Measurements from ENCODE around the gene PSMD8.
"Not testable (repeated sequence)": the region's sequence is repeated elsewhere in the genome, so short reads cannot be mapped to it uniquely, and the experiment has no call there.

Gene PSMD8

GRCh38 chr19:38388349-38389100 lies 14.2 kb downstream of the PSMD8 start, which contains the start of gene SPRED3:
Gene SPRED3 (plus strand): TSS chr19:38388697. CDS start chr19:38390303, 1,606 bp downstream.
- peak; percentile 44 for DNase-seq

GRCh38 chr19:38389101-38389925 lies 14.9 kb downstream of the PSMD8 start:
- DNase-seq = no peak

GRCh38 chr19:38389957-38390924 lies 15.9 kb downstream of the PSMD8 start:
- DNase-seq = no peak

GRCh38 chr19:38391911-38392464 lies 17.6 kb downstream of the PSMD8 start:
- no peak for DNase-seq

DNA sequence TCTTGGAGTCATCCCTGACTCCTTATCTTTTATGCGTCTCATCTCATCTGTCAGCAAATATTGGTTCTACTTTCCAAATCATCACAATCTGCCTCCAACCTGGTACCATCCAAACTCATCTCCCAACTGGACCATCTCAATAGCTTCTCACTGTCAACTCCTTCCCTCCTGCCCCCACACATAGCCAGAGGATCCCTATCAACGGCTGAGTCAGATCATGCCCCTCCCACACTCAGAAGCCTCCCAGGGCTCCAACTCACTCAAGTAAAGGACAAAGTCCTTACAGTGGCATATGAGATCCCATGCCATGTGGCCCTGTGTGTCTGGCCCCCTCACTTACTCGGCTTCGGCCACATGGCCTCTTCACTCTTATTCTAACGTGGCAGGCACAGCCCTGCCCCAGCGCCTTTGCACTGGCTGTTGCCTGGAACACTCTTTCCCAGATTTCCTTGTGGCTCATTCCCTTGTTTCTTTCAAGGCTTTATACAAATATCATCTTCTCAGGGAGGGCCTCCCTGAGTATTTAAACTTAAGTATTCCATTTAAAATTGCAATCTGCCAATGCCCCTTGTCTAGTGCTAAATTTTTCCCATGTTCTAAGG lies 18.4 kb downstream of the PSMD8 start:
- DNase-seq = no peak

GRCh38 chr19:38394488-38394887 lies 20.1 kb downstream of the PSMD8 start:
- no peak for DNase-seq

DNA sequence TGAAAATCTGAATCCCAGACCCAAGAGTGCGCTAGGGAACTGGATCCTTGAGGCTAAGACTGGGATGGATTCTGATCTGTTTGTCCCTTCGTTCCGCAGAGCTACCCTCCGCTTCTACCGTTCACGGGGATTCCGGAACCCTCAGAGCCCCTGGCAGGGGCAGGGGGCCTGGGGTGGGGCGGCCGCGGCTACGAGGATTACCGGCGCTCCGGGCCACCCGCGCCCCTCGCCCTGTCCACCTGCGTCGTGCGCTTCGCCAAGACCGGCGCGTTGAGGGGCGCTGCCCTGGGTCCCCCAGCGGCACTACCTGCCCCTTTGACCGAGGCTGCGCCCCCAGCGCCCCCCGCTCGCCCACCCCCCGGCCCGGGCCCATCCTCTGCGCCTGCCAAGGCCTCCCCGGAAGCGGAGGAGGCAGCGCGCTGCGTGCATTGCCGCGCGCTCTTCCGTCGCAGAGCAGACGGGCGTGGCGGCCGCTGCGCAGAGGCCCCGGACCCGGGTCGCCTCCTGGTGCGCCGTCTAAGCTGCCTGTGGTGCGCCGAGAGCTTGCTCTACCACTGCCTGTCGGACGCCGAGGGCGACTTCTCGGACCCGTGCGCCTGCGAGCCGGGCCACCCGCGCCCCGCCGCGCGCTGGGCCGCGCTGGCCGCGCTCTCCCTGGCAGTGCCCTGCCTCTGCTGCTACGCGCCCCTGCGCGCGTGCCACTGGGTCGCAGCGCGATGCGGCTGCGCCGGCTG lies 21.2 kb downstream of the PSMD8 start:
- no peak for DNase-seq

DNA sequence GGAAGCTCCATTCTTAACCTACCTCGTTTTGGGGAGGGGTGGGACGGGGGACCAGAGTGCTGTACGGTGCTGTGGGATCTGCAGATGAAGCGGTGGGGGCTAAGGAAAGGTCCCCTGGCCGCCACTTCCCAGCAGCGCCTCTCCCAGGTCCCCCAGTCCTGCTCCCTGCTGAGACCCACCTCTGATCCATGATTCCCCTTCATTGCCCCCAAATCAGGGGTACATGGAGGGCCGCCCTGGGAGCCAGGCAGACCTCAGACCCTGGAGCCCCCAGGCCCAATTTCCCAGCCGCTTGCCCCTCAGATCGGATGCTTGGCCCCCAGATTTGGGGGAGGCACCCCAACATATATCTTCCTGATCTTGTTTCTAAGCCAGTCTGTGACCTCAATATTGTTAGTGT lies 24.7 kb downstream of the PSMD8 start:
- no peak for DNase-seq

GRCh38 chr19:38399537-38399936 lies 25.2 kb downstream of the PSMD8 start:
- DNase-seq = no peak

GRCh38 chr19:38400361-38400760 lies 26.0 kb downstream of the PSMD8 start:
- DNase-seq = no peak

- no peak for DNase-seq
These were observed 26.8 kb downstream of the PSMD8 start for GRCh38 chr19:38401148-38401547.

GRCh38 chr19:38402623-38402966 lies 28.2 kb downstream of the PSMD8 start:
- no peak for DNase-seq

GRCh38 chr19:38402967-38403674 lies 28.8 kb downstream of the PSMD8 start, which contains the start of gene FAM98C:
Gene FAM98C (plus strand): TSS chr19:38403093. CDS start chr19:38403154, 61 bp downstream.
- DNase-seq = peak; percentile 95

DNA sequence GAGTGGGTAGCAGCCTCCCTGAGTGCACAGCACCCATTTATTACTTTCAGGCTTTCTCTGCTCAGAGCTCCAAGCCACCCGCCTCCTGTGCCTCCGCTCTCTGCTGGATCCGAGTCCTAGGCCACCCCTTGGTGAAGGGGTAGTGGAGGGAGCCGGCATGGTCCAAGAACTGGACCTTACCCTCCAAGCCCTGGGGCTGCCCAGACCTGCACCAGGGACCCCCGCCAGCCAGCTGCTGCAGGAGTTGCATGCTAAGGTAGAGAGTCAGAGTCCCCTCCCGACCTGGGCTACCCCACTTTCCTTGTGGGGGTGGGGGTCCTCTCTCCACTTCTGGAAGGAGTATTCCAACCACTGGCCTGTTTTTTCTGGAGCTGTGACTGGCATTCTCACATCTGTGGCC lies 30.5 kb downstream of the PSMD8 start:
- DNase-seq = no peak

DNA sequence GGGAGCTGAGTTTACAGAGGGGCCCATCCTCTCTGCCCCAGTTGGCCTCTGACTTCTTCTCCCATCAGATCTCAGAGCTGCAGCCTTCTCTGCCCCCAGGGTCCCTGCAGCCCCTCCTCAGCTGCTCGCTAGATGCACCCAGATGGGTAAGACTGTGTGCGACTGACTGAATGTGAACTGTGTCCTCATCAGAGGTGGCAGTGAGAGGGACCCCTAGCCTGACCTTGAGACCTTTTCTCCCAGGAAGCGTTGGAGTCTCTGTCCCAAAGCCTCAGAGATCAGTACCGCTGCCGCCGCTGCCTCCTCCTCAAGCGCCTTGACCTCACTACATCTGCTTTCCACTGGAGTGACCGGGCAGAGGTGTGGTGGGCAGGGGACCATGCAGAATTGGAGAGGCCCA lies 30.9 kb downstream of the PSMD8 start:
- no peak for DNase-seq

GRCh38 chr19:38409631-38410133 lies 35.3 kb downstream of the PSMD8 start:
- DNase-seq = no peak

DNA sequence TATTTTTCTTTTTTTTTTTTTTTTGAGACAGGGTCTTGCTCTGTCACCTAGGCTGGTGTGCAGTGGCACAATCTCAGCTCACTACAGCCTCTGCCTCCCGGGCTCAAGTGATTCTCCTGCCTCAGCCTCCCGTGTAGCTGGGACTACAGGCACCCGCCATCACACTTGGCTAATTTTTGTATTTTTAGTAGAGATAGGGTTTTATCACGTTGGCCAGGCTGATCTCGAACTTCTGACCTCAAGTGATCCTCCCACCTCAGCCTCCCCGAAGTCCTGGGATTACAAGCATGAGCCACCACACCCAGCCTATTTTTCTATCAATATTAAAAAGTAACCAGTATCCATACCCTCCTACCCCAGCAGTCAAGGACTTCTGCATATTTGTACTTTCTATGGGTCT lies 36.0 kb downstream of the PSMD8 start:
- DNase-seq = not testable (repeated sequence)

DNA sequence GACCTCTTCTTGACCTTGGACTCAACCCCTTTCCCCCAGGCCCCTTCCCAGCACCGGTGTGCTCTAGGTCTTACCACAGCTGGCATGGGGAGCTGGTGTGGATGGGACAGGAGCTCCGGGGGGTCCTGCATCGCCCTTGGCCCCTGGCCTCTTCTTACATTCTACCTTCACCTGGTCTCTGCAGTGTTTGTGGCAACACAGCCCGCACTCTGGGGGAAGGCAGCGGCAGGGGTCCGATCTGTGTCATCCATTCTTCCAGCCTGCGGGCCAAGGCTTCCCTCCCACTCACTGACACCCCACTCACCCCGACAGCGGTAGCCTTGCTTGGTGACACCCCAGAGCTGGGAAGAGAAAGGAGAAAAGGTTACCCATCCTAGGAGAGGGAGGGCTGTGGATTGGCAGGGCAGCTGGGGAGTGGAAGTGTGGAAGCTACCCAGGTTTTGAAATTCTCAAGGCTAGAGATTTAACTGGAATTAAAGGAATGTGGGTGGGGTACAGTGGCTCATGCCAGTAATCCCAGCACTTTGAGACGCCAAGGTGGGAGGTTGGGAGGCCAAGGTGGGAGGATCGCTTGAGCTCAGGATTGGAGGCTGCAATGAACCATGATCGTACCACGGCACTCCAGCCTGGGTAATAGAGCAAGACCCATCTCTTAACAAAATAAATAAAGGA lies 36.8 kb downstream of the PSMD8 start:
- DNase-seq = no peak

- not testable (repeated sequence) for DNase-seq
These were observed 37.5 kb downstream of the PSMD8 start for GRCh38 chr19:38411898-38412297.

GRCh38 chr19:38412491-38412890 lies 38.1 kb downstream of the PSMD8 start:
- DNase-seq = no peak

Data from NCI-H446 treated with DMSO at 0.1 percent for 48 hours (cell line).